Gastrocnemius medialis (tissue), 4 donors: Measurements from ENCODE around the gene RPP21.

Experiments used
- CTCF ChIP-seq, 5 experiments: fragments of 450-650 bp in 3 of 5; fragments of 200-600 bp in 2 of 5; sonication (generic) in 2 of 5; IDR thresholded peaks in 4 of 5; conservative IDR thresholded peaks in 1 of 5; 1 replicate in 4 of 5; 2 replicates in 1 of 5; pipeline ENCODE4 v1.5.1; 2016 to 2019; ENCODE audit warnings: antibody characterized with exemption in 5 of 5, mild to moderate bottlenecking in 3 of 5, moderate library complexity in 3 of 5
- POLR2A ChIP-seq, 2 donors: fragments of 450-650 bp; IDR thresholded peaks; one replicate each; pipeline ENCODE4 v1.6.1; 2017; ENCODE audit warnings: antibody characterized with exemption in 2 of 2, mild to moderate bottlenecking in 2 of 2, moderate library complexity in 2 of 2

GRCh38 chr6:30341728-30342127, 3.2 kb upstream of the RPP21 start:
- TF ChIP-seq POLR2A (IDR thresholded peaks at IDR 0.05) (no peak), CTCF (IDR thresholded peaks at IDR 0.05 in 4 of 5, conservative IDR thresholded peaks at IDR 0.05 in 1 of 5) (no peak)
